HepG2 (cell line): ENCODE results near the gene NDN. TPM values are rescaled to one million over a fixed set of nuclear protein-coding genes. Genes with fewer than 3 reads are reported as not detected.

Experiments used
- ARID4A ChIP-seq: sonication (generic); formaldehyde crosslinking; IDR thresholded peaks from 2 replicates; pipeline ENCODE4 v1.5.0; 2020; ENCODE audit warnings: mild to moderate bottlenecking, missing genetic modification reagents, borderline replicate concordance
- CTCF ChIP-seq: sonication (generic); formaldehyde crosslinking; IDR thresholded peaks from 2 replicates; pipeline ENCODE4 v1.5.0; 2020; ENCODE audit warnings: mild to moderate bottlenecking, missing genetic modification reagents, moderate library complexity
- HMGXB4 ChIP-seq, 2 experiments: sonication (generic) in 1 of 2; formaldehyde crosslinking in 1 of 2; IDR thresholded peaks; 2 replicates each; pipeline versions ENCODE4 v1.4.0 to v1.6.1; 2018 to 2020; ENCODE audit warnings: missing genetic modification reagents in 2 of 2, borderline replicate concordance in 1 of 2, low read depth in 1 of 2, mild to moderate bottlenecking in 1 of 2, missing biosample characterization in 1 of 2
- polyA plus RNA-seq, 8 experiments: library from polyadenylated mRNA; depleted of rRNA in 3 of 8; stranded (reverse) in 7 of 8; unstranded in 1 of 8; fragments of >200 nt; fragmentation: Illumina TruSeq in 4 of 8; extraction: Trizol in 4 of 8; gene quantifications; 2 replicates each; pipeline versions ENCODE4 v1.2.1 to v1.2.3, GENCODE V29; 2011 to 2016; ENCODE audit warnings: low read depth in 4 of 8, missing spikeins in 1 of 8, mixed read lengths in 1 of 8; ENCODE audit not compliant: insufficient read depth in 1 of 8
- total RNA-seq, 5 experiments: library from RNA; depleted of rRNA; stranded (reverse); fragments of >200 nt; fragmentation: Illumina TruSeq; extraction: Trizol; gene quantifications; 2 replicates each; pipeline ENCODE4 v1.2.3, GENCODE V29; 2016; ENCODE audit warnings: low read depth in 1 of 5

The NDN gene
- total and polyA plus RNA-seq, 2 of the 13 experiments (the other 11 are each of a cell fraction or from before 2014, with no cell fraction given), result 0.03 TPM; not detected in 1

- TF ChIP-seq ARID4A (peak; percentile 62; the same call in 1 of the 2 replicates), CTCF (CRISPR knock-in tag) (peak; percentile 39), HMGXB4 (CRISPR knock-in tag; IDR thresholded peaks at IDR 0.05; ENCODE audit: borderline replicate concordance in 1 of 2, low read depth in 1 of 2) (peak; percentile 42 to 62; a peak in 1 of 4 replicates)
- TF ChIP-seq, all 625 proteins: peak for 84; not testable (repeated sequence) for 541
These were observed 27.0 kb upstream of the NDN start (continued) for GRCh38 chr15:23713874-23714656.
